Calu3 (cell line): ENCODE measurements around the gene PPARA. TPM values are rescaled to one million over a fixed set of nuclear protein-coding genes. Genes with fewer than 3 reads are reported as not detected.

Experiments used
- BruUV-seq: library from RNA; stranded (reverse); fragments of 400-500 nt; replicated peaks from 2 replicates; lab custom pipeline; 2021; lab: Mats Ljungman, UMichigan
- CTCF ChIA-PET: fragments of 300-600 bp; sonication (Branson Sonifier 250); formaldehyde crosslinking; loops from one replicate; lab custom pipeline; 2022; ENCODE audit warnings: antibody characterized with exemption; lab: Charles Lee
- DNase-seq: peaks from one replicate; pipeline ENCODE4 v3.0.0; 2022
- H3K27ac Mint-ChIP-seq: one replicate; pipeline ENCODE4 v1.8.0; 2022; ENCODE audit warnings: mixed read lengths; ENCODE audit not compliant: unreplicated experiment
- H3K27me3 Mint-ChIP-seq: one replicate; pipeline ENCODE4 v1.8.0; 2022; ENCODE audit warnings: mixed read lengths; ENCODE audit not compliant: unreplicated experiment
- H3K36me3 Mint-ChIP-seq: one replicate; pipeline ENCODE4 v1.8.0; 2022; ENCODE audit warnings: mild to moderate bottlenecking, moderate library complexity, mixed read lengths; ENCODE audit not compliant: insufficient read depth, unreplicated experiment
- H3K4me1 Mint-ChIP-seq: one replicate; pipeline ENCODE4 v1.8.0; 2022; ENCODE audit warnings: mild to moderate bottlenecking, low read depth, mixed read lengths; ENCODE audit not compliant: unreplicated experiment
- H3K4me3 Mint-ChIP-seq: one replicate; pipeline ENCODE4 v1.8.0; 2022; ENCODE audit warnings: mild to moderate bottlenecking, low read depth, moderate library complexity, mixed read lengths; ENCODE audit not compliant: unreplicated experiment
- H3K9me3 Mint-ChIP-seq: one replicate; pipeline ENCODE4 v1.8.0; 2022; ENCODE audit warnings: low read depth, mixed read lengths; ENCODE audit not compliant: unreplicated experiment
- intact Hi-C: fragments of 100-400 bp; cut with micrococcal nuclease; formaldehyde crosslinking; loops from one replicate; pipeline ENCODE4 v1.10.0; 2022; ENCODE audit not compliant: unreplicated experiment
- total RNA-seq: library from RNA; stranded (reverse); gene quantifications from 2 replicates; pipeline ENCODE4 v1.2.3, GENCODE V29; 2022
- TF ChIP-seq, protein P1 (sequence below): fragments of 200-600 bp; IDR thresholded peaks from one replicate; pipeline ENCODE4 v1.8.0; 2022; ENCODE audit warnings: antibody characterized with exemption; ENCODE audit not compliant: unreplicated experiment

Gene PPARA
- total RNA-seq, 1 experiment from 2014 or later: 22.7 TPM

GRCh38 chr22:46163557-46163888 is 13.2 kb downstream of the PPARA start:
- Mint-ChIP-seq H3K27me3 (no peaks in the 10 kb centered on the region), H3K27ac (no peak overlapping the region), H3K9me3 (no peaks in the 10 kb centered on the region), H3K4me1 (peaks cover 14% of the 10 kb centered on the region), H3K36me3 (peaks cover 4% of the 10 kb centered on the region), H3K4me3 (no peak overlapping the region)
- intact Hi-C loops: no loop called here
- TF ChIP-seq, protein P1, sequence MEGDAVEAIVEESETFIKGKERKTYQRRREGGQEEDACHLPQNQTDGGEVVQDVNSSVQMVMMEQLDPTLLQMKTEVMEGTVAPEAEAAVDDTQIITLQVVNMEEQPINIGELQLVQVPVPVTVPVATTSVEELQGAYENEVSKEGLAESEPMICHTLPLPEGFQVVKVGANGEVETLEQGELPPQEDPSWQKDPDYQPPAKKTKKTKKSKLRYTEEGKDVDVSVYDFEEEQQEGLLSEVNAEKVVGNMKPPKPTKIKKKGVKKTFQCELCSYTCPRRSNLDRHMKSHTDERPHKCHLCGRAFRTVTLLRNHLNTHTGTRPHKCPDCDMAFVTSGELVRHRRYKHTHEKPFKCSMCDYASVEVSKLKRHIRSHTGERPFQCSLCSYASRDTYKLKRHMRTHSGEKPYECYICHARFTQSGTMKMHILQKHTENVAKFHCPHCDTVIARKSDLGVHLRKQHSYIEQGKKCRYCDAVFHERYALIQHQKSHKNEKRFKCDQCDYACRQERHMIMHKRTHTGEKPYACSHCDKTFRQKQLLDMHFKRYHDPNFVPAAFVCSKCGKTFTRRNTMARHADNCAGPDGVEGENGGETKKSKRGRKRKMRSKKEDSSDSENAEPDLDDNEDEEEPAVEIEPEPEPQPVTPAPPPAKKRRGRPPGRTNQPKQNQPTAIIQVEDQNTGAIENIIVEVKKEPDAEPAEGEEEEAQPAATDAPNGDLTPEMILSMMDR: no peak
- DNase-seq: no peak
- no TSS peak for BruUV-seq
- CTCF ChIA-PET: no interaction called here

GRCh38 chr22:46165977-46166376 is 15.7 kb downstream of the PPARA start:
- H3K27ac Mint-ChIP-seq: no peak overlapping the region
- CTCF ChIA-PET: no interaction called here
- DNase-seq: no peak
- BruUV-seq: no TSS peak
- H3K9me3 Mint-ChIP-seq: no peaks in the 10 kb centered on the region
- H3K36me3 Mint-ChIP-seq: peaks cover 4% of the 10 kb centered on the region
- intact Hi-C loops: no loop called here
- TF ChIP-seq, protein P1: no peak
- H3K4me3 Mint-ChIP-seq: no peak overlapping the region
- H3K4me1 Mint-ChIP-seq: peaks cover 9% of the 10 kb centered on the region
- no peaks in the 10 kb centered on the region for H3K27me3 Mint-ChIP-seq

DNA sequence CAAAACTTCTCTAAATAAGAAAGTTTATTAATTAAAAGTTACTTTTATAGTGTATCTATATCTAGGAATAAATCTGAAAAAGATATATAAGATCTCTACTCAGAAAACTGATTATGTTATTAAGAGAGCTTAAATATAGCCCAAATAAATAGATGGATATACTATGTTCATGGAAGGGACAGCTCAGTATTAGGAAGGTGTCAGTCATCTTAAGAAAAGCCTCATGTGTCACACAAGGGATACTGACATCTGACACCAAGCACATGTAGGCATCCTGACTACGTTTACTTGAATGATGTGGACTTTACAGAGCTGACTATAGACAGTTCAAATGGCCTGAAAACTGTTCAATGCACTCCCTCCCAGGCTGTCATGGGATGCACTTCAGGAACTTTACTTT is 19.3 kb downstream of the PPARA start:
- CTCF ChIA-PET: interaction anchor here (0.6 kb wide), 1 partner anchor 37 kb away, joined by 3 read pairs; no protein-coding TSS in a partner anchor

GRCh38 chr22:46171940-46172339 is 21.6 kb downstream of the PPARA start:
- Mint-ChIP-seq H3K36me3 (peaks cover 8% of the 10 kb centered on the region), H3K27ac (peak overlapping the region; percentile 40), H3K4me3 (no peak overlapping the region), H3K4me1 (peaks cover 23% of the 10 kb centered on the region), H3K9me3 (peaks cover 2% of the 10 kb centered on the region), H3K27me3 (no peaks in the 10 kb centered on the region)
- BruUV-seq: no TSS peak
- no peak for DNase-seq
- TF ChIP-seq, protein P1: no peak
- intact Hi-C loops: no loop called here
- CTCF ChIA-PET: no interaction called here

More for the DNA sequence above, 19.3 kb downstream of the PPARA start:
- Mint-ChIP-seq H3K4me1 (peaks cover 23% of the 10 kb centered on the region), H3K4me3 (no peak overlapping the region), H3K27me3 (no peaks in the 10 kb centered on the region), H3K36me3 (peaks cover 8% of the 10 kb centered on the region), H3K9me3 (peaks cover 2% of the 10 kb centered on the region), H3K27ac (no peak overlapping the region)
- intact Hi-C loops: no loop called here
- no TSS peak for BruUV-seq
- TF ChIP-seq, protein P1: no peak
- no peak for DNase-seq
